ENCODE data around the gene ARSI.

The ARSI gene

DNA sequence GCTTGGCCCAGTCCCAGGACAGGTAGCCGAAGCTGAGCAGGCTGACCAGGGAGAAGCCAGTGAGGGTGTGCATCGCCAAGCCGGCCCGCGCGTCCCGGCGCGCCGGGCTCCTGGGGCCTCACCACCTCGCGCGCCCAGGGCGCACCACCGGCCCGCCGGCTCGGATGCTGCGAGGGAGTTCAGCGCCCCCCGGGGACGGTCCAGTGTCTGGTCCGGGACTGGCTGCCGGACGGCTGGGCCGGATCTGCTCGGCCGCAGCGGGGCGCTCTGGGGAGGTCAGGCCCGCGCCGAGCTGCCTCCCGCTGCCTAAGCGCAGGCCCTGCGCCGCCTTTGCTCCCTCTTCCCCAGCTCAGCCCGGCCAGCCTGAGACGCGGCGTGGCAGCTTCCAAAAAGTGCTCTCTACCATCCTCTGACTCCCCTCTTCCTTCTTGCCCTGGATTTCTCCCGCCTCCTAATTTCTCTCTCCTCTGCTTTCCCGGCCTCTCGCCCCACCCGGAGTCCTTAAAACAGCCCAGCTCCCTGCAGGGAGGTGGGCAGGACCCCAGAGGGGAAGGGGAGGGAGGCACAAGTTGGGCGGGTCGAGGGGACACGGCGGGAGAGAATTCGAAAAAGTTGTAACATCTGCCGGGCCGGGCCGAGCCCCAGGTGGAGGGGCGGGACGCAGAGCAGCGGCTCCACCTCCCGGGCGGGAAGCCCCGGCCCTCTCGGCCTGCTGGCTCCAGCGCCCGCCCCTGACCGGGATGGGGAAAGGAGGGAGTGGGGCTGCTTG lies at the start of gene ARSI:
Gene ARSI, minus strand, starts transcription at position 605 of the 769 bp plus-strand sequence. Its CDS starts 532 bp downstream, at position 73.
- no peak for DNase-seq (ENCODE audit: low read depth)

GRCh38 chr5:150350524-150351344 lies 48.0 kb upstream of the ARSI start:
- peak; percentile 17 for DNase-seq (ENCODE audit: low read depth)

DNA sequence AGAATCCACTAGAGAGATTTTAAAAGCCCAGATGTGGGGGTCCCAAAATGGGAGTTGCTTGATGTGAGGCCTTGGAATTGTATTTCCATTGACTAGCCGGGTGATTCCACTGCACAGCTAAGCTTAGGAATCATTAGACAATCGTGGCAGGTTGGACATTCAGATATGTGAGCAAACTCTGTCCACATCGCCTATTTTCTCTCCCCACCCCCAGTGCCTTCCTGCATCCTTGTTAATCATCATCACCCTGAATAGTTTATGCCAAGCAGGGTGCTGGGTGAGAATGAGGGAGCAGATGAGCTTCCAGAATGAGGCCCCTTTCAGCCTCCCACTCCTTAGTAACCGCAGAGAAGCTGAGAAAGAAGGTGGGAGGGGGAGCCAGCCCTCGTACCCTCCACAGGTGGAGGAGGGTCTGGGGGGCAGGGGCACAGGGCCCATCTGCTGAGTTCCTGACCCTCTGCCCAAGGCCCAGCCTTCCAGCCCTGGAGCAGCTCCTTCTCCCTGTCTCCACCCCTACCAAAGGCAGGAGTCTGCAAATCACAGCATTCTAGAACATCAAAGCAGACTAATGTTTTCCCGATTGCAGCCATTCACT lies 47.1 kb upstream of the ARSI start:
- no peak for DNase-seq (ENCODE audit: low read depth)

DNA sequence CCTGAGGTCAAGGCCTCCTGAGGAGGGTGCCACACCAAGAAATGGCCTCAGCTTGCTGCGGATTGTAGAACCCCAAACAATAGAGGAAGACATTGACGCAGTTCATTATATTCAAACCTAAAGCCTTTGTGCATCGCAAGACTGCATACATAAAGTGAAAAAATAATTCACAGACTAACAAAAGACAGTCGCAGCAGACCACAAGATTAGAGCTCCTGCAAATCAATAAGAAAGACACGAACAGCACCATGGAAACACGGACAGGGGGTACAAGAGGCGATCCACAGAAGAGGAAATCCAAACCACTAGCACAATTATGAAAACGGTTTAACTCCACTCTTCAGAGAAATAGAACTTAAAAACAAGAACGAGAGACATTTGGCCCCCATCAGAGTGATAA lies 44.7 kb upstream of the ARSI start:
- no peak for DNase-seq (ENCODE audit: low read depth)

DNA sequence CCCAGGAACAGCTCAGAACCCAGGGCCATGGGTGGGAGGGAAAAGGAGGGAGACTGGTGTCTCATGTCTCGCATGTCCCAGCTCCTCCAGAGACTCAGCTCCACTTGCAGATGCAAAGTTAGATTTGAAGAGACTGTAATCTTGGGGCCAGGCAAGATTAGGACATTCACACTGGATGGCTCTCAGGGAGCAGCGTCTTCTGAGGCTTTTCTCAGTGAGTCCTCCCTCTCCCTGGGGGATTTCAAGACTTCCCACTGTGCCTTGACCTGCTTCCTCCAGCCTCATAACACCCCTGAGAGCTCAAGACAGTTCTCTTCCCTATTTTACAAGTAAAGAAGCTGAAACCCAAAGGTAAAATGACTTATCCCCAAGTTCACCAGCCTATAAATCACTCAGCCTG lies 44.3 kb upstream of the ARSI start:
- DNase-seq (ENCODE audit: low read depth), result no peak

- no peak for DNase-seq (ENCODE audit: low read depth)
Observed at GRCh38 chr5:150346592-150346991, 43.9 kb upstream of the ARSI start.

DNA sequence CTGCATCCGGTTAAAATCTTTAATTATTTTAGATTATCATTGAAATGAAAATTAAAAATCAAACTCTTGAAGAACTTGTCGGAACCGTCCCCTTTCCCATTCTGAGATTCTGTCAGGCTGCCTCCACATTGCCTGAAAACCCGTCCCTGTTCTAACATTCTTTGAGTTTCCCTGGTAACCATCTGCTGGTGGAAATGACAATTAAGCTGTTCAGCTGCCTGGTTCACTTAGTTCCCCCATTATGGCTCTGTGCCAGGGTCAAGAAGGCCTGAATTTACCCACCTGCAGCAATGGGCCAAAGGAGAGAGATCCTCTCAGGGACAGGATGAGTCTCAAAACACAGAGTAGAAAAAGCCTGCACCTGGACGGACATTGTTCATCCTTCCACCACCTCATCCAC lies 43.0 kb upstream of the ARSI start:
- DNase-seq (ENCODE audit: low read depth), result no peak

GRCh38 chr5:150343994-150344631 lies 41.4 kb upstream of the ARSI start:
- DNase-seq (ENCODE audit: low read depth), result no peak

- no peak for DNase-seq (ENCODE audit: low read depth)
Observed at GRCh38 chr5:150342583-150342982, 39.9 kb upstream of the ARSI start.

GRCh38 chr5:150341989-150342388 lies 39.3 kb upstream of the ARSI start:
- no peak for DNase-seq (ENCODE audit: low read depth)

DNA sequence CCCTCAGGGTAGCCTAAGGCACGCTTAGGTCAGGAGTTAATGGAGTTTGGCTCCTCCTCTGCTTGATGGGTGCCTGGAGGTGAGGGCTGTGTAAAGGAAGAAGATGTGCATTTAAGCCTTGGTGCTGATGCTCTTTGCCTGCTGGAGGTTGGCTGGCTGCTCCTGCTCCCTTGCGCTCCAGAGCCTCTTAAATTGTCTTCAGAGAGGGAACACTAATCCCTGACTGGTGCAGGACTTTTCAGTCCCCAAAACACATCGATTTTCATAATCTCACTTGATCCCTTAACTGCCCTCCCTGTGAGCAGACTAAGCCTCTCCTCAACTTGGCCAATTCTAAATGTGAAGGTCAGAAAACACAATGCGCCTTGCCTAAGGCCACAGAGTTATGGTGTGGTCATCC lies 38.6 kb upstream of the ARSI start:
- DNase-seq (ENCODE audit: low read depth), result no peak

GRCh38 chr5:150340614-150341255 lies 38.0 kb upstream of the ARSI start:
- DNase-seq (ENCODE audit: low read depth), result no peak

DNA sequence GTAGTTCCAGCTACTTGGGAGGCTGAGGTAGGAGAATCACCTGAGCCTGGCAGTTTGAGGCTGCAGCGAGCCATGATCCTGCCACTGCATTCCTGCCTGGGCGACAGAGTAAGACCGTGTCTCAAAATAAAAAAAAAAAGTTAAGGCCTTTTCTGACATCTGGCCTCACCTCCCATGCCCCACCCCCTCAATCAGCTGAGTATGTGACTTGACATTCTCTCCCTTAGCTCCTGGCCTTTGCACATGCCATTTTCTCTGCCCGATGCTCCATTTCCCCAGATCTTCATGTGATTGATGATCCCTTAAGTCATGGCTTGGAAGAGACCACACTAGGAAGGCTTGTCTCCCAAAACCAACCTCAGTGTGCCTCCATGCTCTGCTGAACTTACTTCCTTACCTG lies 37.1 kb upstream of the ARSI start:
- DNase-seq (ENCODE audit: low read depth), result no peak

DNA sequence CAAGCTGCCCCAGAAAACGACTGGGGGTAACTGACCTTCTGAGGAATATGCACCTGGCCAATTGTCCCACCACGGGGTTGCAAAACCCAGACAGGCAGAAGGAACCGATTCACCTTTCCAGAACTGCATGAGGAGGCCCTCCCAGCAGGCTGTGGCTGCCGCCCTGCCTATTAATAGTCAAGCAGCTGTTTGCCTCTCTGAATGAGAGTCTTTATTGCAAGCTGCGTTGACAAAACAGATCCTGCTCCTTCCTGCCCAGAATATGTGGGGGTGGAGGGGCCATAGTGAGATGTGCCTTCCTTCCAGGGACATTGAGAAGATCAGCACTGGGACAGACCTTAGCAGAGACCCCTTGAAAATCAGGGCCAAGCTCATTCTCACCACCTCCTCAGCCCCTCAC lies 36.5 kb upstream of the ARSI start:
- no peak for DNase-seq (ENCODE audit: low read depth)

GRCh38 chr5:150338546-150338945 lies 35.8 kb upstream of the ARSI start:
- no peak for DNase-seq (ENCODE audit: low read depth)

- DNase-seq (ENCODE audit: low read depth), result no peak
Observed at GRCh38 chr5:150335778-150336177, 33.1 kb upstream of the ARSI start.

DNA sequence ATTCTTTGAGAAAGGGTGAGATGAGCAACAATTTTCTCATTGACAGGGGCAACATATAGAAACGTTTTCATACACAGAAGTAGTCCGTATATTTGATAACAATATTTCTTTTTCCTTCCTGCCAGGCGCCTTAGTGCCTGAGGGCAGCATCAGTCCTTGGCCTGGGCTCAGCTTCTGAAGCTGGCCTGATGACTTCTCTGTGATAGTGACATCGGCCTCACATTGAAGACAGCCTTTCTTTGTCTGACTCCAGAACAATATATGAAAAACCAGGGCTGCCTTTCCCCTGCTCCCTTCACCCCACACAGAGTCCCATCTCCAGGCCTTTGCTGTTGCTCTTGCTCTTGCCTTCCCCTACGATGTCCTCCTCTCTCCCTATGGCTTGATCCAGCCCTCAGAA lies 30.7 kb upstream of the ARSI start:
- no peak for DNase-seq (ENCODE audit: low read depth)

DNA sequence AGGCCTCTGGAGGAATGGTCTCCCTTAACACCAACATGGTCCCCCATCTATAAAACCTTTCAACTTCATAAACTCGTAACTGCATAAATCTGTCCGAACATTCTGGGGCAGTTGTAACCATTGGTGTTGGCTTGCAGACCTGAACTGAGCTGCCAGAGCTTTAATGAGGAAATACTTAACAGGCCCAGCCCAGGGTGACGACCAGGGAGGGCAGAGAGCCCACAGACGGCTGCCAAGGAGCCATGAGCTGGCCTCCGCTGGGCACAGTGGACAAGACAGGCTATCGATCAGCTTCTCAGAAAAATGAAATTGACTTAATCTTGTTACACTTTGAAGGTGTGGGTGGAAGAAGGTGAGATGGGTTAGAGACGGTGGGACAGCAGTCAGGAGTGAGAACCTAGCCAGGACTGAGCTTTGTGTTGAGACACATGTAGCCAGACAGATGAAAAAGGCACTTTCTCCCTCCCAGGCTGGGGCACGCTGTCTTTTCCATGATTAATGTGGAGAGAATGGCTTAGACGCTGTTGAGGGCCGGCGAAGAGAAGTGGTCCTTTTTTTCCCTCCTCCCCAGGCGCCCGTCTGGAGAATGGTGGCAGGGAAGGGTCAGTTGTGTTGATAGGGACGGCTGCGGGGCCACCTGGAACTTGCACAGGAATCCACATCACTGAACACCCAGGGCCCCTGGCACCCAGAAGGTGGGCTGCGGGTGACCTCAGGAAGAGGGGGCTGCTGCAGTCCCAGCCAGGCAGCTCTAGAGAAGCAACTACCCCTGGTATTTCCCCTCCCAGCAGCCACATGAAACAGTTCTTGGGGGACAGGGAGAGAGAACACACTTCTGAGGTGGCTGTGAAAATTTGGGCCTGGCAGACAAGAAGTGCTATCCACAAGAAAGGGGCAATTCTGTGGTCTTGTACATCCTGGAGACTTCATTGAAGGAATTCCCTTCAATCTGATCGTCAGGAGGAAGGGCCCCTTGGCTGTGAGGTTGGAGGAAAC lies 27.5 kb upstream of the ARSI start:
- no peak for DNase-seq (ENCODE audit: low read depth)

- DNase-seq (ENCODE audit: low read depth), result no peak
Observed at GRCh38 chr5:150329038-150329437, 26.3 kb upstream of the ARSI start.

GRCh38 chr5:150328515-150328914 lies 25.8 kb upstream of the ARSI start:
- no peak for DNase-seq (ENCODE audit: low read depth)

DNA sequence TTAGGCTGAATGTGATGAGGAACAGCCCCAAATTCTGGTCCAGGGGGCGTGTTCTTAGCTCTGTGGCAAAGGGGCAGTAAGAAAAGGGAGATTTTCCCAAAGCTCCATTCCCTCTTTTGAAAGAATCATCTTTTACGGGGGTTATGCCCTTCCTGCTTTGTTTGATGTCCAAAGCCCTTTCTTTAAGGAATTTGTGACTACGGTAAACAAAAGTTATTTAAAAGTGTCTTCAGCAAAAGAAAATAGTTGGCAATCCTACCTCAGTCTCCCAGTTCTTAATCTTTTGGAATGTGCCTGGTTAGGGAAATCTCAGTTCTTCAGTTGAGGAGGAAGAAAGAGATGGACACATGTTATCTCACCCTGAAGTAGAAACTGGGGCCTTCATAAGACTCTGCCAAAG lies 24.4 kb upstream of the ARSI start:
- DNase-seq (ENCODE audit: low read depth), result no peak

Measured in HS-27A (cell line).